GM12878 (cell line): ENCODE measurements around the gene RASL12. TPM values are rescaled to one million over a fixed set of nuclear protein-coding genes. Genes with fewer than 3 reads are reported as not detected.

Experiments used
- ATAC-seq: fragments of 200-7000 bp; cut with Tn5 transposase; 3 replicates; pipeline ENCODE4 v1.9.1; 2020; ENCODE audit warnings: mild to moderate bottlenecking, moderate library complexity
- BruUV-seq: library from RNA; stranded (reverse); fragments of 400-500 nt; replicated peaks from 2 replicates; lab custom pipeline; 2021; lab: Mats Ljungman, UMichigan
- CTCF ChIA-PET: fragments of 300-600 bp; sonication (Branson Sonifier 250); formaldehyde crosslinking; extraction: SDS; loops from one replicate; lab custom pipeline; 2021; ENCODE audit warnings: inconsistent platforms; lab: Yijun Ruan, JAX
- POLR2A ChIA-PET: fragments of 350-600 bp; formaldehyde crosslinking; extraction: SDS; loops from one replicate; lab custom pipeline; 2021; ENCODE audit warnings: inconsistent platforms; lab: Charles Lee
- RAD21 ChIA-PET: fragments of 300-600 bp; sonication (Branson Sonifier 250); formaldehyde crosslinking; loops from one replicate; lab custom pipeline; 2023; ENCODE audit warnings: antibody characterized with exemption; ENCODE audit not compliant: unreplicated experiment; lab: Charles Lee
- SMC1A ChIA-PET: fragments of 300-600 bp; sonication (Branson Sonifier 250); formaldehyde crosslinking; loops from one replicate; lab custom pipeline; 2023; ENCODE audit not compliant: unreplicated experiment, uncharacterized antibody; lab: Charles Lee
- DNase-seq: peaks from one replicate; pipeline ENCODE4 v3.0.0-alpha.2; 2011; ENCODE audit warnings: low read depth, low spot score
- FAIRE-seq: peaks from 3 replicates; lab custom pipeline; 2011; peaks lifted over from hg19 to GRCh38; lab: Jason Lieb, UNC
- H2AFZ ChIP-seq: 2 replicates; pipeline ENCODE4 v1.6.0; 2011; ENCODE audit warnings: low read depth, low read length, control low read depth; ENCODE audit not compliant: control insufficient read depth
- H3K27ac ChIP-seq: 2 replicates; pipeline ENCODE4 v1.5.1; 2011; ENCODE audit warnings: control low read depth; ENCODE audit not compliant: control insufficient read depth, insufficient read depth
- H3K27me3 ChIP-seq, 2 experiments: replicated peaks in 1 of 2; 2 replicates each; pipeline versions ENCODE4 v1.6.0 to v1.6.1; 2011; ENCODE audit warnings: low read length in 1 of 2; ENCODE audit not compliant: control insufficient read depth in 2 of 2, insufficient read depth in 2 of 2
- H3K36me3 ChIP-seq, 2 experiments: 2 replicates each; pipeline ENCODE4 v1.5.1; 2011; ENCODE audit warnings: low read length in 1 of 2; ENCODE audit not compliant: control insufficient read depth in 2 of 2, insufficient read depth in 2 of 2
- H3K4me1 ChIP-seq: 2 replicates; pipeline ENCODE4 v1.6.1; 2011; ENCODE audit warnings: mild to moderate bottlenecking, low read length, moderate library complexity, mixed read lengths; ENCODE audit not compliant: control insufficient read depth, insufficient read depth
- H3K4me2 ChIP-seq: 2 replicates; pipeline ENCODE4 v1.6.0; 2011; ENCODE audit warnings: control low read depth; ENCODE audit not compliant: control insufficient read depth, insufficient read depth
- H3K4me3 ChIP-seq: fragments of 200-600 bp; sonication (generic); 2 replicates; pipeline ENCODE4 v1.5.1; 2016
- H3K79me2 ChIP-seq: 2 replicates; pipeline ENCODE4 v1.6.0; 2011; ENCODE audit warnings: low read length; ENCODE audit not compliant: control insufficient read depth, insufficient read depth
- H3K9ac ChIP-seq: 2 replicates; pipeline ENCODE4 v1.8.0; 2011; ENCODE audit warnings: low read length, control low read depth, mixed read lengths; ENCODE audit not compliant: control insufficient read depth, insufficient read depth
- H3K9me3 ChIP-seq: replicated peaks from 3 replicates; pipeline ENCODE4 v1.5.1; 2011; ENCODE audit warnings: mild to moderate bottlenecking, low read length; ENCODE audit not compliant: control insufficient read depth, insufficient read depth
- H4K20me1 ChIP-seq: 2 replicates; pipeline ENCODE4 v1.6.0; 2011; ENCODE audit not compliant: control insufficient read depth, insufficient read depth
- ASH2L ChIP-seq: fragments of 300-600, 200-600 bp; sonication (generic); IDR thresholded peaks from 2 replicates; pipeline ENCODE4 v1.6.1; 2017; ENCODE audit warnings: low read depth, mild to moderate bottlenecking, borderline replicate concordance
- BHLHE40 ChIP-seq, 2 experiments: fragments of 450-650 bp in 1 of 2; IDR thresholded peaks; 2 replicates each; pipeline ENCODE4 v1.6.1; 2011 to 2017; ENCODE audit warnings: low read depth in 2 of 2, borderline replicate concordance in 1 of 2, improper control_type of control experiment in 1 of 2, low read length in 1 of 2, mild to moderate bottlenecking in 1 of 2
- CREB1 ChIP-seq: IDR thresholded peaks from 2 replicates; pipeline ENCODE4 v1.6.1; 2012; ENCODE audit warnings: low read depth, mild to moderate bottlenecking, inconsistent platforms
- EGR1 ChIP-seq, 2 experiments: IDR thresholded peaks; 1 replicate in 1 of 2; 2 replicates in 1 of 2; pipeline ENCODE4 v1.6.1; 2011 to 2012; ENCODE audit warnings: low read depth in 2 of 2, low read length in 2 of 2, borderline replicate concordance in 1 of 2, mild to moderate bottlenecking in 1 of 2, moderate library complexity in 1 of 2
- EP300 ChIP-seq, 2 experiments: fragments of 150-350 bp in 1 of 2; IDR thresholded peaks; 2 replicates each; pipeline ENCODE4 v1.6.1; 2011 to 2012; ENCODE audit warnings: low read depth in 2 of 2, low read length in 2 of 2, borderline replicate concordance in 1 of 2, improper control_type of control experiment in 1 of 2, inconsistent platforms in 1 of 2; ENCODE audit not compliant: control insufficient read depth in 1 of 2
- ETV6 ChIP-seq, 2 experiments: fragments of 450-650 bp in 1 of 2; IDR thresholded peaks in 1 of 2; conservative IDR thresholded peaks in 1 of 2; 2 replicates each; pipeline ENCODE4 v1.6.1; 2014; ENCODE audit warnings: antibody characterized with exemption in 1 of 2, borderline replicate concordance in 1 of 2, low read depth in 1 of 2, mild to moderate bottlenecking in 1 of 2, moderate library complexity in 1 of 2
- EZH2 ChIP-seq: IDR thresholded peaks from 2 replicates; pipeline ENCODE4 v1.6.1; 2012; ENCODE audit warnings: low read depth, mild to moderate bottlenecking, control low read depth, inconsistent platforms, low read length, borderline replicate concordance; ENCODE audit not compliant: control insufficient read depth
- KDM1A ChIP-seq: fragments of 200-600 bp; sonication (generic); IDR thresholded peaks from 2 replicates; pipeline ENCODE4 v1.6.1; 2016; ENCODE audit warnings: borderline replicate concordance
- NFIC ChIP-seq: IDR thresholded peaks from 2 replicates; pipeline ENCODE4 v1.6.1; 2012; ENCODE audit warnings: low read depth, mild to moderate bottlenecking, inconsistent platforms, low read length, moderate library complexity
- NFXL1 ChIP-seq: fragments of 450-650 bp; IDR thresholded peaks from 2 replicates; pipeline ENCODE4 v1.6.1; 2017; ENCODE audit warnings: antibody characterized with exemption, mild to moderate bottlenecking, borderline replicate concordance
- PAX5 ChIP-seq: IDR thresholded peaks from 2 replicates; pipeline ENCODE4 v1.6.1; 2011; ENCODE audit warnings: low read depth, low read length, borderline replicate concordance
- PML ChIP-seq: IDR thresholded peaks from 2 replicates; pipeline ENCODE4 v1.6.1; 2012; ENCODE audit warnings: low read length, inconsistent platforms
- RAD51 ChIP-seq: fragments of 450-650 bp; IDR thresholded peaks from 2 replicates; pipeline ENCODE4 v1.6.1; 2016; ENCODE audit warnings: moderate library complexity, mild to moderate bottlenecking, inconsistent platforms
- SUPT20H ChIP-seq: IDR thresholded peaks from 2 replicates; pipeline ENCODE4 v1.6.1; 2011; ENCODE audit warnings: low read depth, mild to moderate bottlenecking, low read length, moderate library complexity, borderline replicate concordance; ENCODE audit not compliant: control insufficient read depth
- TAF1 ChIP-seq: IDR thresholded peaks from 2 replicates; pipeline ENCODE4 v1.6.1; 2011; ENCODE audit warnings: mild to moderate bottlenecking, low read depth, low read length, borderline replicate concordance
- YY1 ChIP-seq: IDR thresholded peaks from 2 replicates; pipeline ENCODE4 v1.6.1; 2011; ENCODE audit warnings: low read depth, mild to moderate bottlenecking, low read length
- WGBS: methylation state at CpG from one replicate; pipeline ENCODE4 v1.1.6; 2016; ENCODE audit warnings: low lambda C conversion rate; ENCODE audit not compliant: insufficient replicate concordance, insufficient coverage; ENCODE audit errors: missing lambda C conversion rate; 5-methylcytosine and 5-hydroxymethylcytosine counted together
- in situ Hi-C: fragments of 300-500 bp; cut with MboI; formaldehyde crosslinking; loops from 9 replicates; pipeline ENCODE4 v1.14.3; 2018; ENCODE audit warnings: mixed read lengths
- intact Hi-C: fragments of 100-400 bp; cut with micrococcal nuclease; formaldehyde crosslinking; loops from one replicate; pipeline ENCODE4 v1.14.2; 2022; ENCODE audit not compliant: unreplicated experiment
- polyA plus RNA-seq, 11 experiments: library from polyadenylated mRNA; depleted of rRNA in 4 of 11; unstranded in 6 of 11; stranded (reverse) in 5 of 11; fragments of >200 nt; fragmentation: Nextera tagmentation in 4 of 11; fragmentation: Illumina TruSeq in 1 of 11; extraction: Ambion mirVana in 4 of 11; extraction: Trizol in 1 of 11; gene quantifications; 1 replicate in 1 of 11; 2 replicates in 10 of 11; pipeline versions ENCODE4 v1.2.1 to v1.2.3, GENCODE V29; 2011 to 2016; ENCODE audit warnings: inconsistent platforms in 2 of 11, missing spikeins in 2 of 11, low read depth in 1 of 11
- total RNA-seq, 4 experiments: library from RNA; depleted of rRNA in 3 of 4; stranded (reverse); fragments of >200 nt in 3 of 4; fragmentation: Illumina TruSeq in 1 of 4; extraction: Trizol in 1 of 4; gene quantifications; 2 replicates each; pipeline versions ENCODE4 v1.2.1 to v1.2.3, GENCODE V29; 2013 to 2021
- TF ChIP-seq, protein P1 (sequence below): fragments of 450-650 bp; formaldehyde crosslinking; IDR thresholded peaks from 2 replicates; pipeline ENCODE4 v1.4.0; 2022; ENCODE audit warnings: mild to moderate bottlenecking, moderate library complexity
- TF ChIP-seq, protein P2 (sequence below): fragments of 450-650 bp; IDR thresholded peaks from 2 replicates; pipeline ENCODE4 v1.6.1; 2017; ENCODE audit warnings: mild to moderate bottlenecking

The RASL12 gene
- total and polyA plus RNA-seq, 10 of the 15 experiments (the other 5 are each of a cell fraction or from before 2014, with no cell fraction given): 0.06 to 0.10 TPM; not detected in 8

DNA sequence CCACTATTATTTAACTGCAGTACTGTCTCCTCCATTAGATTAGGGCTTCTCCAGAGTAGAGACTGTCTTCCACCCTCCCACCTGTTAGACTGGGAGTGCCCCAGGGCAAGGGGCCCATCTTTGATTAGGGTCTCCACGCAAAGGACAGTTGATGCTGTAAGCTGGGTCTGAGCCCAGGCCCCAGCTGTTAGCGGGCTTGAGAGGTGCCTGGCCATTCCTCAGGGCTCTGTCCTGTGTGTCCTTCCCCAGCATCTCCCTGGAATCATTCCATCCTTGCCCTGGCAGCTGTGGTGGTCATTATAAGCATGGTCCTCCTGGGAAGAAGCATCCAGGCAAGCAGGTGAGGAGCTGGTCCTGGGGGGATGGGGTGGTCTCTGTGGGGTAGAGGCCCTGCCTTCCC lies 16.5 kb downstream of the RASL12 start:
- 85% methylated on average over 2 of the region's 2 CpGs for WGBS
- no peaks in the 10 kb centered on the region for H3K36me3 ChIP-seq
- ATAC-seq: no peak
- H3K9me3 ChIP-seq: no peaks in the 10 kb centered on the region
- H3K27me3 ChIP-seq: no peaks in the 10 kb centered on the region
- ChIA-PET SMC1A (interaction anchor here (0.6 to 1.5 kb wide), 4 partner anchors 33 to 335 kb away, joined by 3 to 4 read pairs (median 4); no protein-coding TSS in a partner anchor), POLR2A (interaction anchor here (0.8 to 1.8 kb wide), 3 partner anchors 8 to 110 kb away, joined by 3 to 7 read pairs (median 5); no protein-coding TSS in a partner anchor), RAD21 (no interaction called here), CTCF (interaction anchor here (0.6 to 2.2 kb wide), 6 partner anchors 8 to 275 kb away, joined by 3 to 7 read pairs (median 4); no protein-coding TSS in a partner anchor)
- H3K9ac ChIP-seq: no peak overlapping the region
- FAIRE-seq: no peak
- H3K27ac ChIP-seq: no peak overlapping the region
- intact Hi-C loops (loop anchor here (5.0 kb wide), 1 partner anchor 131 kb away; no protein-coding TSS in a partner anchor), in situ Hi-C loops (no loop called here)
- H2AFZ ChIP-seq: no peak overlapping the region
- no peaks in the 10 kb centered on the region for H4K20me1 ChIP-seq
- H3K4me3 ChIP-seq: no peak overlapping the region
- DNase-seq: no peak
- no peak overlapping the region for H3K4me2 ChIP-seq
- H3K79me2 ChIP-seq: no peaks in the 10 kb centered on the region
- peaks cover 8% of the 10 kb centered on the region for H3K4me1 ChIP-seq
- TF ChIP-seq YY1 (no peak), RAD51 (no peak), PAX5 (no peak), PML (no peak), BHLHE40 (IDR thresholded peaks at IDR 0.05; ENCODE audit: borderline replicate concordance in 1 of 2, low read depth in 2 of 2, low read length in 1 of 2) (no peak), EZH2 (no peak), EGR1 (IDR thresholded peaks at IDR 0.05; ENCODE audit: borderline replicate concordance in 1 of 2, low read depth in 2 of 2, low read length in 2 of 2) (no peak), NFXL1 (no peak), NFIC (no peak), TAF1 (no peak), ETV6 (conservative IDR thresholded peaks at IDR 0.05 in 1 of 2, IDR thresholded peaks at IDR 0.05 in 1 of 2; ENCODE audit: borderline replicate concordance in 1 of 2, low read depth in 1 of 2) (no peak), KDM1A (no peak), EP300 (IDR thresholded peaks at IDR 0.05; ENCODE audit: borderline replicate concordance in 1 of 2, control insufficient read depth in 1 of 2, low read depth in 2 of 2, low read length in 2 of 2) (no peak), SUPT20H (no peak), ASH2L (no peak), CREB1 (no peak)
- TF ChIP-seq, protein P1, sequence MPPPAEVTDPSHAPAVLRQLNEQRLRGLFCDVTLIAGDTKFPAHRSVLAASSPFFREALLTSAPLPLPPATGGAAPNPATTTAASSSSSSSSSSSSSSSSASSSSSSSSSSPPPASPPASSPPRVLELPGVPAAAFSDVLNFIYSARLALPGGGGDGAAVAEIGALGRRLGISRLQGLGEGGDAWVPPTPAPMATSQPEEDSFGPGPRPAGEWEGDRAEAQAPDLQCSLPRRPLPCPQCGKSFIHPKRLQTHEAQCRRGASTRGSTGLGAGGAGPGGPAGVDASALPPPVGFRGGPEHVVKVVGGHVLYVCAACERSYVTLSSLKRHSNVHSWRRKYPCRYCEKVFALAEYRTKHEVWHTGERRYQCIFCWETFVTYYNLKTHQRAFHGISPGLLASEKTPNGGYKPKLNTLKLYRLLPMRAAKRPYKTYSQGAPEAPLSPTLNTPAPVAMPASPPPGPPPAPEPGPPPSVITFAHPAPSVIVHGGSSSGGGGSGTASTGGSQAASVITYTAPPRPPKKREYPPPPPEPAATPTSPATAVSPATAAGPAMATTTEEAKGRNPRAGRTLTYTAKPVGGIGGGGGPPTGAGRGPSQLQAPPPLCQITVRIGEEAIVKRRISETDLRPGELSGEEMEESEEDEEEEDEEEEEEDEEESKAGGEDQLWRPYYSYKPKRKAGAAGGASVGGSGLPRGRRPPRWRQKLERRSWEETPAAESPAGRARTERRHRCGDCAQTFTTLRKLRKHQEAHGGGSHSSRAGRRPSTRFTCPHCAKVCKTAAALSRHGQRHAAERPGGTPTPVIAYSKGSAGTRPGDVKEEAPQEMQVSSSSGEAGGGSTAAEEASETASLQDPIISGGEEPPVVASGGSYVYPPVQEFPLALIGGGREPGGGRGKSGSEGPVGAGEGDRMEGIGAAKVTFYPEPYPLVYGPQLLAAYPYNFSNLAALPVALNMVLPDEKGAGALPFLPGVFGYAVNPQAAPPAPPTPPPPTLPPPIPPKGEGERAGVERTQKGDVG: no peak
- TF ChIP-seq, protein P2, sequence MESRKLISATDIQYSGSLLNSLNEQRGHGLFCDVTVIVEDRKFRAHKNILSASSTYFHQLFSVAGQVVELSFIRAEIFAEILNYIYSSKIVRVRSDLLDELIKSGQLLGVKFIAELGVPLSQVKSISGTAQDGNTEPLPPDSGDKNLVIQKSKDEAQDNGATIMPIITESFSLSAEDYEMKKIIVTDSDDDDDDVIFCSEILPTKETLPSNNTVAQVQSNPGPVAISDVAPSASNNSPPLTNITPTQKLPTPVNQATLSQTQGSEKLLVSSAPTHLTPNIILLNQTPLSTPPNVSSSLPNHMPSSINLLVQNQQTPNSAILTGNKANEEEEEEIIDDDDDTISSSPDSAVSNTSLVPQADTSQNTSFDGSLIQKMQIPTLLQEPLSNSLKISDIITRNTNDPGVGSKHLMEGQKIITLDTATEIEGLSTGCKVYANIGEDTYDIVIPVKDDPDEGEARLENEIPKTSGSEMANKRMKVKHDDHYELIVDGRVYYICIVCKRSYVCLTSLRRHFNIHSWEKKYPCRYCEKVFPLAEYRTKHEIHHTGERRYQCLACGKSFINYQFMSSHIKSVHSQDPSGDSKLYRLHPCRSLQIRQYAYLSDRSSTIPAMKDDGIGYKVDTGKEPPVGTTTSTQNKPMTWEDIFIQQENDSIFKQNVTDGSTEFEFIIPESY: no peak
- no TSS peak for BruUV-seq
